OCI-LY7 (cell line): ENCODE measurements around the gene CCT8. TPM values are rescaled to one million over a fixed set of nuclear protein-coding genes. Genes with fewer than 3 reads are reported as not detected.
A peak's percentile ranks its signal among the peaks of the same experiment; 100 is the strongest.

Experiments used
- BruUV-seq: library from RNA; stranded (reverse); fragments of 400-500 nt; replicated peaks from 2 replicates; lab custom pipeline; 2021; lab: Mats Ljungman, UMichigan
- CTCF ChIA-PET: fragments of 300-600 bp; sonication (Branson Sonifier 250); formaldehyde crosslinking; loops from one replicate; lab custom pipeline; 2022; ENCODE audit warnings: antibody characterized with exemption; ENCODE audit not compliant: unreplicated experiment; lab: Charles Lee
- POLR2A ChIA-PET: fragments of 300-600 bp; sonication (Branson Sonifier 250); formaldehyde crosslinking; loops from one replicate; lab custom pipeline; 2022; ENCODE audit warnings: antibody characterized with exemption; lab: Charles Lee
- DNase-seq: peaks from one replicate; pipeline ENCODE4 v3.0.0-alpha.2; 2015; ENCODE audit warnings: low spot score
- H2AFZ ChIP-seq: fragments of 200-600 bp; sonication (generic), shearing (Covaris generic); 2 replicates; pipeline ENCODE4 v1.6.1; 2014; ENCODE audit warnings: mild to moderate bottlenecking, antibody characterized with exemption, low read length, moderate library complexity
- H3K27ac ChIP-seq: fragments of 200-600 bp; sonication (generic); 2 replicates; pipeline ENCODE4 v1.5.1; 2014; ENCODE audit warnings: mixed run types, low read depth, mild to moderate bottlenecking, moderate library complexity, low read length, inconsistent platforms; ENCODE audit not compliant: poor library complexity, severe bottlenecking
- H3K36me3 ChIP-seq: fragments of 200-600 bp; sonication (generic); 2 replicates; pipeline ENCODE4 v1.6.1; 2014; ENCODE audit warnings: mild to moderate bottlenecking, antibody characterized with exemption, low read length, moderate library complexity, mixed read lengths; ENCODE audit not compliant: insufficient read depth
- H3K4me1 ChIP-seq: fragments of 200-600 bp; sonication (generic); 2 replicates; pipeline ENCODE4 v1.5.1; 2014; ENCODE audit warnings: mild to moderate bottlenecking, low read length; ENCODE audit not compliant: insufficient read depth, poor library complexity, severe bottlenecking
- H3K4me2 ChIP-seq: fragments of 200-600 bp; sonication (generic); 2 replicates; pipeline ENCODE4 v1.6.1; 2014; ENCODE audit warnings: mild to moderate bottlenecking, low read length
- H3K4me3 ChIP-seq: fragments of 200-600 bp; sonication (generic); 2 replicates; pipeline ENCODE4 v1.5.1; 2014; ENCODE audit warnings: mild to moderate bottlenecking, low read depth, low read length; ENCODE audit not compliant: poor library complexity, severe bottlenecking
- H3K79me2 ChIP-seq: fragments of 200-600 bp; sonication (generic); 2 replicates; pipeline ENCODE4 v1.6.1; 2016; ENCODE audit warnings: low read depth, mild to moderate bottlenecking, low read length, moderate library complexity, mixed read lengths; ENCODE audit not compliant: insufficient read depth
- H3K9me2 ChIP-seq: fragments of 200-600 bp; sonication (generic); 2 replicates; pipeline ENCODE4 v1.6.1; 2016; ENCODE audit warnings: mild to moderate bottlenecking, low read length, mixed read lengths; ENCODE audit not compliant: insufficient read depth
- H3K9me3 ChIP-seq: fragments of 200-600 bp; sonication (generic); 2 replicates; pipeline ENCODE4 v1.6.1; 2014; ENCODE audit warnings: mild to moderate bottlenecking, mixed run types, low read length, mixed read lengths
- H4K20me1 ChIP-seq: fragments of 200-600 bp; sonication (generic); 2 replicates; pipeline ENCODE4 v1.6.1; 2014; ENCODE audit warnings: mild to moderate bottlenecking, antibody characterized with exemption, low read length, moderate library complexity, mixed read lengths; ENCODE audit not compliant: insufficient read depth
- CTCF ChIP-seq: fragments of 200-600 bp; sonication (generic); conservative IDR thresholded peaks from 2 replicates; pipeline ENCODE4 v1.5.1; 2014; ENCODE audit warnings: mild to moderate bottlenecking, antibody characterized with exemption, low read length, moderate library complexity, mixed read lengths
- EZH2phosphoT487 ChIP-seq: fragments of 200-600 bp; sonication (generic); IDR thresholded peaks from 2 replicates; pipeline ENCODE4 v1.6.1; 2018; ENCODE audit warnings: low read depth, borderline replicate concordance, mild to moderate bottlenecking, mixed run types, antibody characterized with exemption, low read length, moderate library complexity, mixed read lengths
- intact Hi-C: fragments of 100-400 bp; cut with micrococcal nuclease; formaldehyde crosslinking; loops from one replicate; pipeline ENCODE4 v1.10.0; 2022; ENCODE audit not compliant: unreplicated experiment
- total RNA-seq, 2 experiments: library from RNA; depleted of rRNA in 1 of 2; stranded (reverse); fragments of >200 nt in 1 of 2; shearing (Covaris generic) in 1 of 2; gene quantifications; 2 replicates each; pipeline ENCODE4 v1.2.3, GENCODE V29; 2014 to 2022

CCT8 gene
- total RNA-seq, 2 experiments from 2014 or later, result 229 to 375 TPM

DNA sequence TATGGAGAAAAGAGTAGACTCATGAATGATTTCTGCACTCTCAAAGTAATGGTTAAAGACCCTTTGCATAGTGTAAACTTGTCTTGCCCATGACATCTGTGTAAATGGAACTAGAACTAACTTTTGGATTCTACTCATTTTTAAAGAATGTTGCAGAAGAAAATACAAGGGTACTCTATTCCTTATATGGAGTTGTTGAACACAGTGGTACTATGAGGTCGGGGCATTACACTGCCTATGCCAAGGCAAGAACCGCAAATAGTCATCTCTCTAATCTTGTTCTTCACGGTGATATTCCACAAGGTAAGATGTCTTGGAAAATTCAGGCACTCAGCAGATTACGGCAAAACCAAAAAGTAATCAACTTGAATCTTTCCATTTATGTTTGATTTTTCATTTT lies 19.8 kb downstream of the CCT8 start:
- Histone ChIP-seq H3K4me1 (peaks cover 11% of the 10 kb centered on the region), H3K36me3 (peaks cover 98% of the 10 kb centered on the region), H3K27ac (no peak overlapping the region), H3K4me2 (no peak overlapping the region), H3K9me2 (no peaks in the 10 kb centered on the region), H3K4me3 (no peak overlapping the region), H3K9me3 (no peaks in the 10 kb centered on the region), H2AFZ (no peak overlapping the region), H3K79me2 (no peaks in the 10 kb centered on the region; the same call in 1 of the 2 replicates), H4K20me1 (no peaks in the 10 kb centered on the region)
- ChIA-PET POLR2A (interaction anchor here (1.9 kb wide), 1 partner anchor 8 kb away, joined by 5 read pairs; no protein-coding TSS in a partner anchor), CTCF (no interaction called here)
- BruUV-seq, result TSS peak; percentile 47
- TF ChIP-seq EZH2phosphoT487, result no peak
- no peak for TF ChIP-seq CTCF
- intact Hi-C loops, result no loop called here
- DNase-seq, result no peak

- no peak for DNase-seq
- Histone ChIP-seq H3K79me2 (no peaks in the 10 kb centered on the region; the same call in 1 of the 2 replicates), H3K9me2 (no peaks in the 10 kb centered on the region), H3K9me3 (no peaks in the 10 kb centered on the region), H3K4me2 (no peak overlapping the region), H3K4me3 (no peak overlapping the region), H3K36me3 (peaks cover 98% of the 10 kb centered on the region), H3K4me1 (peaks cover 11% of the 10 kb centered on the region), H4K20me1 (no peaks in the 10 kb centered on the region), H2AFZ (no peak overlapping the region), H3K27ac (no peak overlapping the region)
- ChIA-PET CTCF (no interaction called here), POLR2A (interaction anchor here (0.5 to 1.9 kb wide), 3 partner anchors 9 to 61 kb away, joined by 3 to 5 read pairs (median 4); no protein-coding TSS in a partner anchor)
- intact Hi-C loops, result no loop called here
- TF ChIP-seq EZH2phosphoT487, result no peak
- TF ChIP-seq CTCF, result no peak
- no TSS peak for BruUV-seq
Measured at GRCh38 chr21:29053011-29053553, 20.4 kb downstream of the CCT8 start.

DNA sequence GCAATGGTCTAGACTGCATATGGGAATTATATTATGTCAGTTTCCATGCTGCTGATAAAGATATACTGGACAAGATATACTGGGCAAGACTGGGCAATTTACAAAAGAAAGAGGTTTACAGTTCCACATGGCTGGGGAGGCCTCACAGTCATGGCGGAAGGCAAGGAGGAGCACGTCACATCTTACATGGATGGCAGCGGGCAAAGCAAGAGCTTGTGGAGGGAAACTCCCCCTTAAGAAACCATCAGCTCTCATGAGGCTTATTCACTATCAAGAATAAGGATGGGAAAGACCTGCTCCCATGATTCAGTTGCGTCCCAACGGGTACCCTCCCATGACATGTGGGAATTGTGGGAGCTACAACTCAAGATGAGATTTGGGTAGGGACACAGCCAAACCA lies 21.2 kb downstream of the CCT8 start:
- Histone ChIP-seq H3K9me2 (no peaks in the 10 kb centered on the region), H3K4me2 (no peak overlapping the region), H3K27ac (no peak overlapping the region), H3K79me2 (no peaks in the 10 kb centered on the region; the same call in 1 of the 2 replicates), H4K20me1 (no peaks in the 10 kb centered on the region), H3K9me3 (no peaks in the 10 kb centered on the region), H3K36me3 (peaks cover 100% of the 10 kb centered on the region), H3K4me1 (peaks cover 11% of the 10 kb centered on the region), H3K4me3 (no peak overlapping the region), H2AFZ (no peak overlapping the region)
- ChIA-PET CTCF (no interaction called here), POLR2A (interaction anchor here (0.6 to 1.9 kb wide), 2 partner anchors 9 to 31 kb away, joined by 4 to 5 read pairs; no protein-coding TSS in a partner anchor)
- intact Hi-C loops, result no loop called here
- BruUV-seq, result no TSS peak
- no peak for TF ChIP-seq EZH2phosphoT487
- no peak for DNase-seq
